Natural killer cell treated with Interleukin-12 subunit alpha and Interleukin-12 subunit beta and Interleukin-15 and Interleukin-18, amount 100 ng/mL, for 72 hours (primary cell): ENCODE measurements around the gene GNB1. TPM values are rescaled to one million over a fixed set of nuclear protein-coding genes. Genes with fewer than 3 reads are reported as not detected.

Source experiments
- ATAC-seq, 2 donors: fragments of 150-1000 bp; cut with Tn5 transposase in 1 of 2; sonication (Bioruptor Pico), chemical (Tn5 transposase) in 1 of 2; 2 replicates each; pipeline ENCODE4 v1.10.0; 2021
- DNase-seq: peaks from one replicate; pipeline ENCODE4 v3.0.0; 2022; ENCODE audit warnings: low spot score
- H3K27ac Mint-ChIP-seq, 2 donors: 1 replicate in 1 of 2; 2 replicates in 1 of 2; pipeline ENCODE4 v1.8.0; 2022; ENCODE audit warnings: mixed read lengths in 2 of 2, mild to moderate bottlenecking in 1 of 2, moderate library complexity in 1 of 2
- H3K27me3 Mint-ChIP-seq, 2 donors: 1 replicate in 1 of 2; 2 replicates in 1 of 2; pipeline ENCODE4 v1.8.0; 2022; ENCODE audit warnings: mixed read lengths in 2 of 2
- H3K36me3 Mint-ChIP-seq: one replicate; pipeline ENCODE4 v1.8.0; 2022; ENCODE audit warnings: mixed read lengths
- H3K4me1 Mint-ChIP-seq, 2 donors: 1 replicate in 1 of 2; 2 replicates in 1 of 2; pipeline ENCODE4 v1.8.0; 2022; ENCODE audit warnings: low read depth in 2 of 2, mixed read lengths in 2 of 2, mild to moderate bottlenecking in 1 of 2
- H3K4me3 Mint-ChIP-seq: one replicate; pipeline ENCODE4 v1.8.0; 2022; ENCODE audit warnings: mixed read lengths
- H3K9me3 Mint-ChIP-seq: 2 replicates; pipeline ENCODE4 v1.8.0; 2022; ENCODE audit warnings: mixed read lengths
- total RNA-seq, 2 donors: library from RNA; stranded (reverse); gene quantifications; one replicate each; pipeline ENCODE4 v1.2.3, GENCODE V29; 2022

GNB1 gene
- total RNA-seq, 2 donors from 2014 or later, result 361 to 446 TPM

DNA sequence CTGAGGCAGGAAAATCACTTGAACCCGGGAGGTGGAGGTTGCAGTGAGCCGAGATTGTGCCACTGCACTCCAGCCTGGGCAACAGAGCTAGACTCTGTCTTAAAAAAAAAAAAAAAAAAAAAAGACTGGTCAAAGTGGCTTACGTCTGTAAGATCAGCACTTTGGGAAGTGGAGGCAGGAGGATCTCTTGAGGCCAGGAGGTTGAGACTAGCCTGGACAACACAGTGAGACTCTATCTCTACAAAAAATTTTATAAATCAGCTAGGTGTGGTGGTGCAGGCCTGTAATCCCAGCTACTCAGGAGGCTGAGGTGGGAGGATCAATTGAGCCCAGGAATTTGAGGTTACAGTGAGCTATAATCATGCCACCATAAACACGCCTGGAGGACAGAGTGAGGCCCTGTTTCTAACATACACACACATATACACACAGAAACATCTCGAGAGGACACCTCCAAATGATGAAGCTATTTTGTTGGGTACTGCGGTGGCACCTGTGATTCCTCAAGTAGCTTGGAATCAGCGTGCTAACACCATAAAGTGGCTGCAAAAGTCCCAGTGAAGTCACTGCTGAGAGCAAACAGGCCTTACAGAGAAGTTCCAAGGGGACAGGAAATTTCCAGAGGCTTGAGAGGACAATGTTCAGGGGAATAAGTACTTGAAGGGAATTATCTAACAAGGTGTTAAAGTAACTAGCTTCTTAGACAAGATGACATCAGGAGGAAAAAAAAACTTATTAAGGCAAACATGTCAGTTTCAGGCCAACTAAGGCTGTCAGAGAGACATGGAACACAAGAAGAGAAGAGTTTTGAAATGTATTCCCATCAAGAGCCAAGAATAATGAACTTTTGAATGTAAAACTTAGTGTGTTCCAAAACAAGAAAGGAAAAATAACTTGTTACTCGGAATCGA lies 114.0 kb downstream of the GNB1 start:
- H3K9me3 Mint-ChIP-seq, result no peaks in the 10 kb centered on the region
- H3K4me3 Mint-ChIP-seq, result peak overlapping the region; percentile 88
- no peaks in the 10 kb centered on the region for H3K27me3 Mint-ChIP-seq
- peaks cover 47 to 49% of the 10 kb centered on the region in 2 donors for H3K4me1 Mint-ChIP-seq
- ATAC-seq (no peak), DNase-seq (no peak)
- peak overlapping the region; percentile 70 to 87 for H3K27ac Mint-ChIP-seq
- no peaks in the 10 kb centered on the region for H3K36me3 Mint-ChIP-seq

DNA sequence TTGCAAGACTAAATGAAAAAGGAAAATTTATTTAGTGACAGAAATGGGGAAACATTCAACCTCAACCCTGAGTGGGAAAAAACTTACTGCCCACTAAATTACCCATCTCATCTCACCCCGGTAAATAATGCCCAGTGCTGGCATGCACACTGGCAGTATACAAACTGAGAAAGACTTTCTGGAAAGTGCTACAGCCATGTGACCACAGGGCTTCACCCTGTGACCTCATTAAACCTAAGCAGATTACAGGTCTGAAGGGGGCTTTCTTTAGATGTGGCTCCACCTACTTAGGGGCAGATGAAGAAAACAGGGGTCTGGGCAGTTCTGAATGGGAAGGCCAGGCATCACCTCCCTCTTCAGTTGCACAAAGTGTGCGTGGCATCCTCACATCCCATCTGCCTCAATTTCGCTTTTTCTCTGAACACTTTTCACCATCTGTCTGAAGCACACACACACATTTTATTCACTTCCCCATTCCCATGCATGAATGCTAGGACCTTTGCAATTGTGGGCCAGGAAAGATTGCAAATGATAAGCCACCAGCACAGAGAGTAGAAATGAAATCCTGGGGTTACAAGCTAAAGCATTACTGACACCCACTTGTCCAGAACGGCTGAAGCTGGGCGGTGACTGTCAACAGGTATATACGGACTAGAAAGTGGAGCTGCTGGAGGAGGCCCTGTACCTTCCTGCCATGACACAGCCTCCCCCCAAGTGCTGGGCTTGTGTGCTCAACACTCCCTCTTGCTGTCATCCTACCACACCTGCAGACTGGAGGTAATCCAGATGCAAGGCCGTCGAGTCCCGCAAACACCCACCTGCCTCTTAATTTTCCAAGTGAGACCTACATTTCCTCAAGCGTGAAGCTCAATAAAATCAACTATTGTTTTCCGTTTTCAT lies 115.3 kb downstream of the GNB1 start:
- H3K9me3 Mint-ChIP-seq, result no peaks in the 10 kb centered on the region
- no peaks in the 10 kb centered on the region for H3K27me3 Mint-ChIP-seq
- H3K36me3 Mint-ChIP-seq, result peaks cover 7% of the 10 kb centered on the region
- DNase-seq, result no peak
- H3K27ac Mint-ChIP-seq, result peak overlapping the region in 1 of 2 donors; percentile 33
- H3K4me3 Mint-ChIP-seq, result peak overlapping the region; percentile 88
- H3K4me1 Mint-ChIP-seq, result peaks cover 36 to 38% of the 10 kb centered on the region in 2 donors
- no peak for ATAC-seq

DNA sequence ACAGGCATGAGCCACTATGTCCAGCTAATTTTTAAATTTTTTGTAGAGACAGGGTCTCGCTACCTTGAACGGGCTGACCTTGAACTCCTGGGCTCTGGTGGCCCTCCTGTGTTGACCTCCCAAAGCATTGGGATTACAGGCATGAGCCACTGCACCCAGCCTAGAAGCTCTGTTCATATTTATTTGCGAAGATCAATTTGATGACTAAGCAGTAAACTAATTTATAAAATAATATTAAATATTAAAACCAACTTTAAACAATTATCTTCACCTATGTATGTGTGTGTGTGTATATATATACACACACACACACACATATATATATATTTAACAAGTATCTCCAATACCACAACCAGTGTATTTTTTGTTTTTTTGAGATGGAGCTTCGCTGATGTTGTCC lies 117.0 kb downstream of the GNB1 start:
- Mint-ChIP-seq H3K36me3 (peaks cover 7% of the 10 kb centered on the region), H3K4me1 (peaks cover 21 to 29% of the 10 kb centered on the region in 2 donors), H3K9me3 (no peaks in the 10 kb centered on the region), H3K27me3 (no peaks in the 10 kb centered on the region), H3K27ac (no peak overlapping the region), H3K4me3 (no peak overlapping the region)
- DNase-seq (no peak), ATAC-seq (no peak)

DNA sequence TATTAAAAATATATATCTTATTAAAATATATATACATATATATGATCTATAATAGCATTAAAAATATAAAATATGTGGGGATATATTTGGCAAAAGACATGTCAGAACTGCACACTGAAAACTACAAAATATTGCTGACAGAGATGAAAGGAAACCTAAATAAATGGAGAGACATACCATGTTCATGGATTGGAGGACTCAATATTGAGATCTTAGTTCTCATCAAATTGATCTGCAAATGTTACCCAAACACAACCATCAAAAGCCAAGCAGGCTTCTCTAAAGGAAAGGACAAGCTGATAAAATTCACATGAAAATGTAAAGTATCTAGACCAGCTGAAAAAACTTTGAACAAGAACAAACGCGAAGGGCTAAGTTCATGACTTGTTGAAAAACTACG lies 119.8 kb downstream of the GNB1 start:
- DNase-seq (no peak), ATAC-seq (no peak)
- no peaks in the 10 kb centered on the region for H3K9me3 Mint-ChIP-seq
- no peak overlapping the region for H3K27ac Mint-ChIP-seq
- H3K4me3 Mint-ChIP-seq, result no peak overlapping the region
- peaks cover 16 to 22% of the 10 kb centered on the region in 2 donors for H3K4me1 Mint-ChIP-seq
- H3K36me3 Mint-ChIP-seq, result peaks cover 11% of the 10 kb centered on the region
- no peaks in the 10 kb centered on the region for H3K27me3 Mint-ChIP-seq

DNA sequence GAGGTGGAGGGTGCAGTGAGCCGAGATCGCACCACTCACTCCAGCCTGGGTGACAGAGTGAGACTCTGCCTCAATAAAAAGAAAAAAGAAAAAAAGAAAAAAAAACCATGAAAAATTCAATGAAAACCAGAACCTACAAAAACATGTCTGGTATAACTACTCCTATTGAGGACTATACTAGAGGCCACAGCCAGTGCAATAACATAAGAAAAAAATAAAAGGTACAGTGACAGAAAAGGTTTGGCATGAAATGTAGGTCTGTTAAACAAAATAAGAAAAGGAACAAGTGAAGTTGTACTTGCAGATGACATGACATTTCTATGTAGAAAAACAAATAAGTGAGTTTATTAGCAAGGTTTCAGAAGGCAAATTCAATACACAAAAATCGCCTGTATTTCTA lies 120.8 kb downstream of the GNB1 start:
- Mint-ChIP-seq H3K4me1 (peaks cover 6 to 12% of the 10 kb centered on the region in 2 donors), H3K9me3 (no peaks in the 10 kb centered on the region), H3K27ac (no peak overlapping the region), H3K27me3 (no peaks in the 10 kb centered on the region), H3K4me3 (no peak overlapping the region), H3K36me3 (peaks cover 11% of the 10 kb centered on the region)
- DNase-seq (no peak), ATAC-seq (no peak)

DNA sequence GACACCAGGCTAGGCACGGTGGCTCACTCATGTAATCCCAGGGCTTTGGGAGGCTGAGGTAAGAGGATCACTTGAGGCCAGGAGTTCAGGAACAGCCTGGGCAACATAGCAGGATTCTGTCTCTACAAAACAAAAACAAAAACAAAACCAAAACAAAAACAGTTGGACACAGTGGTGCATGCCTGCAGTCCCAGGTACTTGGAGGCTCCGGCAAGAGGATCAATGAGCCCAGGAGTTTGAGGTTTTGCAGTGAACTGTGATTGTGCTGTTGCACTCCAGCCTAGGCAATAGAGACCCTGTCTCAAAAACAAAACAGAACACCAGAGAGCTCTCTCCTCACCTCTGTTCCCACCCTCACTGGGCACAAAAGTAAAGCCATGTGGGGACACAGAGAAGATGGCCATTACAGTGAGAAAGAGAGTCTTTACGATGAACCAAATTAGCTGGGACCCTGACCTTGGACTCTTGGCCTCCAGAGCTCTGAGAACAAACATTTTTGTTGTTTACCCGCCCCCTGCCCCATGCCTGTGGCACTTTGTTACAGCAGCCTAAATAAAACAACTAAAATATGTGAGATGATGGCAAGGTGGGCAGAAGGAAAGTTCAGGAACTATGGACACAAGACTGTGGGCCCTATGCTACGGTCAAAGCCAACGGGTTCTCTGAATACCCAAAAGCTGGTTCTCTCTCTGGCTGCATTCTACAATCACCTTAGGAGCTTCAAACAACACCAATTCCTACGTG lies 122.5 kb downstream of the GNB1 start:
- H3K4me3 Mint-ChIP-seq, result no peak overlapping the region
- ATAC-seq, result no peak
- DNase-seq, result no peak
- H3K27me3 Mint-ChIP-seq, result no peaks in the 10 kb centered on the region
- H3K36me3 Mint-ChIP-seq, result peaks cover 11% of the 10 kb centered on the region
- H3K9me3 Mint-ChIP-seq, result no peaks in the 10 kb centered on the region
- peaks cover 6 to 11% of the 10 kb centered on the region in 2 donors for H3K4me1 Mint-ChIP-seq
- no peak overlapping the region for H3K27ac Mint-ChIP-seq

DNA sequence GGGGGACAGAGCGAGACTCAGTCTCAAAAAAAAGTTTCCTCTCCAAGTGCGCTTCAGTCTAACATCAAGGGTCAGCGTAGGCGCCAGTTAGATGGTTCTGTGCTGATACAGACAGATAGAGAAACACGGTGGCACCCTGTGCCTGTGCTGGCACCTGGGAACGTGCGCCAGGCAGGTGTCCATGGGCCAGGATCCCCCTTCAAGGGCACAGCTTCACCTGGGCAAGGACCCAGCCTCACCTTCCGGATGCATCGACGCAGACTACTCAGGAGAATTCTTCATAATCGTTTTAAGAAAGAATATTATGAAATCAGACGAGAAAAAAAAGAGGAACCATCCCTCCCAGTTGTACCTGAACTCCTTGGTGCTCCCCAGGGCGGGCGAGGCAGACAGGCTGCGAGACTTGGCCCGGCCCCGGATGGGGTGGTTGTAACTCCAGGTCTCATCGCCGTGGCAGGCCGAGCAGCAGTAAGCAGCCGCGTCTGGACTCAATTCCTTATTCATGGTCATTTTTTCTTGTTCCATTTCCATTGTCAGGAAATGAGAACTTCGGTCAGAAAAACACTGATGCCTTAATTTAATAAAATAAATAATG lies 125.9 kb downstream of the GNB1 start:
- Mint-ChIP-seq H3K27ac (no peak overlapping the region), H3K36me3 (peaks cover 4% of the 10 kb centered on the region), H3K9me3 (no peaks in the 10 kb centered on the region), H3K27me3 (no peaks in the 10 kb centered on the region), H3K4me3 (no peak overlapping the region), H3K4me1 (peaks cover 6 to 10% of the 10 kb centered on the region in 2 donors)
- DNase-seq (no peak), ATAC-seq (no peak)

DNA sequence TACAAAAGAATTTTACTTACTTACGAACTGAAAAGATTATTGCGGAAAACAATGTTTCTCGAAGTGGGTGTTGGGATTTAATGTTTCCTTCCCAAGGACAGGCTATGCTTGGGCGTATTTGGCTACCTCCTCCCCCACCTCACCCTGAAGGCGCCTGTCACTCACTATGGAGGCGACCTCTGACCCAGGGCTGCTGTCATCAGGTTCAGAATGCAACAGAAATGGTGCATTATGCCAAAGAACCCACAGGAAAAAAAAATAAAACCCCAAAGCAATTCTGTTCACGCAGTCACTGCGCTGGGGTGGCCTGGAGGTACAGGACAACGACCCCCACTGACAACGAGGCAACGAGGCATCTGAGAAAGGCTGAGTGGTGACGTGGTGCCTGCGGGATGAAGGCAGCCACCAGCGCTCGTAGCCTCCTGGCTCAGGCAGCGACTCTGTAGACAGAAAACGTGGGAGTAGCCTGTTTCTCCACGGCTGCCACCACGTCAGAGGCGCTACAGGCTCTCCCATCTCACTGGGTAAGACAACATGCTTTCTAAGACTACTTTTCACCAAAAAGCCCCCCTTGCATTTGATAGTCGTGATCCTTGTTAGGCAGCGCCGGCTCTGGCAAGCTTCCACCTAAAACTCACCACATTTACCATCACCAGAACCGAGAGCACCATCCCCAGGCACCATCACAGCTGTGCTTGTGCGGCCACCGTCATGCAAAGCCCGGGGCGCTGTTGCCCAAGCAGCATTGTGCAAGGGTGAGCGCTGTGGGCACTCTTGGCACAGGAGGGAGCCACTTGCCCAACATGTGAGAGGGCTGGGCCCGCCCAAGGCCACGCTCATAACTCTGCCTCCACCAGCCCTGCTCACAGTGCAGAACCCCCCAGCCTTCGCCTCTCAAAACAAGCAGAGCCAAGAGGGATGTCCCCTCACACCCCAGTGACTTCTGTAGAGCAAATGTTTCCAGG lies 126.9 kb downstream of the GNB1 start:
- no peak overlapping the region for H3K27ac Mint-ChIP-seq
- no peak overlapping the region for H3K4me3 Mint-ChIP-seq
- H3K4me1 Mint-ChIP-seq, result peaks cover 12 to 16% of the 10 kb centered on the region in 2 donors
- ATAC-seq (peak; percentile 44 to 48), DNase-seq (no peak)
- H3K36me3 Mint-ChIP-seq, result peaks cover 4% of the 10 kb centered on the region
- no peaks in the 10 kb centered on the region for H3K9me3 Mint-ChIP-seq
- no peaks in the 10 kb centered on the region for H3K27me3 Mint-ChIP-seq

DNA sequence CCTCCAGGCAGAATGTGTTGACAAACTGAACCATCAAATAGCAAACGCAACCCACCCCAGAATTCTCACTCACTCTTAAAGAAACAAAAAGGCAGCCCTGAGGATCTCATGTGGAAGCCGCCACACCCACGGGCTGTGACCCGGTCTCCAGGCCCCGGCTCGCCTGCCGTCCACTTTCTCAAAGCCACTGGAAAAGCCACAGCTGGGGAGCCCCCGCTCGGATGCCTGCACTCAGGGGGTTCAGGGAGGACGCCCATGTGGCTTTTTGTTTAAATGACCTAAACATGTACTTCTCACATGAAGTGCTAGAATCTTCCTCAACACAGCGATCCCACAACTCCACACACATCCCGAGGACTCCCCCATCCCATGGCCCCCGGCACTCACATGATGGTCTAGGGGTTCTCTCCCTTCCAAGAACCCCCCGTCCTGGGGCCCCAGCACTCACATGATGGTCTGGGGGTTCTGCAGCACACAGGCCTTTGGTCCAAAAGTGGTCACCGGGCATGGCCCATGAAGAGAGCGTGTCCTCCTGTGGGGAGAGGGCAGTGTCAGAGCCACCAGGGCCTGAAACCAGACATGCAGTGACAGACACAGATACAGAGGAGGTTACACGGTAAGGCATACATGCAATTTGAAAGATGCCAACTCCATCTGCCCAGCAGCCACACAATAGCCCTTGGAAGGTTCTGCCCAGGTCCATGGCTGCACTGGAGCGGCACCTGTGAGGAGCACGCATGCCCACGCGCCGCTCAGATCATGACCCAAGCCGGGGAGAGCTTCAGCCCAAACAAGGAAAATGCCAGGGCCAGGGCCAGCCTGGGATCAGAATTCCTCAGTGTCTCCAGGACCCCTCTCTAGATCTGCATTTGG lies 129.1 kb downstream of the GNB1 start:
- H3K4me3 Mint-ChIP-seq, result no peak overlapping the region
- H3K27me3 Mint-ChIP-seq, result no peaks in the 10 kb centered on the region
- H3K4me1 Mint-ChIP-seq, result peaks cover 15 to 25% of the 10 kb centered on the region in 2 donors
- ATAC-seq, result no peak
- no peaks in the 10 kb centered on the region for H3K36me3 Mint-ChIP-seq
- no peaks in the 10 kb centered on the region for H3K9me3 Mint-ChIP-seq
- H3K27ac Mint-ChIP-seq, result no peak overlapping the region
- no peak for DNase-seq

DNA sequence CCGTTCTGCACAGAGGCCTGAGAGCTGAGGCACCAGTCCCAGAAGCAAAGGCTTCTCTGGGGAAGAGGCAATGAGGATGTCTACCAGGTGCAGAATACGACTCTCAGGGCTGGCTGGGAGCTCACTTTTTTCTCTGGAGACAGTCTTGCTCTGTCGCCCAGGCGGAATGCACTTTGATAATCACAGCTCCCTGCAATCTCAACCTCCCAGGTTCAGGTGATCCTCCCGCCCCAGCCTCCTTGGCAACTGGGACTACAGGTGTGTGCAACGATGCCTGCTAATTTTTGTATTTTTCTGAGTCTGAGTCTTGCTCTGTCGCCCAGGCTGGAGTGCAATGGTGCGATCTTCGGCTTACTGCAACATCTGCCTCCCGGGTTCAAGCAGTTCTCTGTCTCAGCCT lies 130.2 kb downstream of the GNB1 start:
- no peak for ATAC-seq
- H3K36me3 Mint-ChIP-seq, result no peaks in the 10 kb centered on the region
- no peaks in the 10 kb centered on the region for H3K9me3 Mint-ChIP-seq
- H3K4me1 Mint-ChIP-seq, result peaks cover 15 to 25% of the 10 kb centered on the region in 2 donors
- no peak for DNase-seq
- H3K27me3 Mint-ChIP-seq, result no peaks in the 10 kb centered on the region
- no peak overlapping the region for H3K27ac Mint-ChIP-seq
- no peak overlapping the region for H3K4me3 Mint-ChIP-seq

DNA sequence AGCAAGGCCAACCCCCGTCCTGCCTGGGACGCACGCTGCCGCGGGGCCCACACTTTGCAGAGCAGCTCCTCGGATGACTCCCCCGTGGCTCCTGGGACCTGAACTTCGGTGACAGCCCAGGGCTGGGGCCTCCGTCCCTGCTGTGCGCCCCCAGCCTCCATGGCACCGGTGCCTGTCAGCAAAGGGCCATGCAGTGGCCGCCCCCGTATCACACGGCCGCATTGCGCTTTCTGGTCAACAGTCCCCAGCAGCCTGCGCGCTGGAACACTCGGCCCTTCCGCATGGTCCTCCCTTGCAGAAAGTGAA lies 130.6 kb downstream of the GNB1 start:
- Mint-ChIP-seq H3K36me3 (no peaks in the 10 kb centered on the region), H3K4me3 (no peak overlapping the region), H3K9me3 (no peaks in the 10 kb centered on the region), H3K27me3 (no peaks in the 10 kb centered on the region), H3K27ac (no peak overlapping the region), H3K4me1 (peaks cover 15 to 25% of the 10 kb centered on the region in 2 donors)
- ATAC-seq (no peak), DNase-seq (no peak)
